ENCODE data around the gene TUSC7.

The TUSC7 gene

DNA sequence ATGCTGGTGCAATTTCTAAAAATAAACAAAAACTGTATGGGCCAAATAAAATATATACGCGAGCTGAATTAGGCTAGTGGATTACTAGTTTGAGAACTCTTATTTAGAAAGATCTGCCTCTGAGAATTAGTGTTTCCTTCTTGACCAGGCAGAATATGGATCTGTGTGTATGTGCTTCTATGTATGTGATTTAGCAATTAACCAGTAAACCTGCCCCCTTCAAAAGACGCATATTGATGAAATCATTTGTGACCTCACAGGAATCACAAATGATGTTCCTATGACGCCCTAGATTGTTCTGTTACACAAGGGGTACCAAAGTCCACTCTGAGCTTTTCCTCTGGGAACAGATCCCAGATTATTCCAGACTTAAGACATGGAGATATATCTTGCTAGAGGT lies at the start of gene TUSC7:
Gene TUSC7, plus strand, starts transcription at position 301 of the 400 bp plus-strand sequence.
- no peak within 1 kb of the TSS for H3K27ac ChIP-seq (ENCODE audit: low read length)
- H3K9me3 ChIP-seq (ENCODE audit: insufficient read depth, low read length, severe bottlenecking) = no peaks in the 10 kb centered on the region
- H4K20me1 ChIP-seq (ENCODE audit: insufficient read depth, low read length) = no peaks in the 10 kb centered on the region
- no peak within 1 kb of the TSS for H3K4me3 ChIP-seq (ENCODE audit: low read depth in 1 of 2, low read length in 2 of 2)
- no peak for TF ChIP-seq EZH2 (IDR thresholded peaks at IDR 0.05; ENCODE audit: borderline replicate concordance, low read depth, low read length, severe bottlenecking)
- TF ChIP-seq, protein P1, sequence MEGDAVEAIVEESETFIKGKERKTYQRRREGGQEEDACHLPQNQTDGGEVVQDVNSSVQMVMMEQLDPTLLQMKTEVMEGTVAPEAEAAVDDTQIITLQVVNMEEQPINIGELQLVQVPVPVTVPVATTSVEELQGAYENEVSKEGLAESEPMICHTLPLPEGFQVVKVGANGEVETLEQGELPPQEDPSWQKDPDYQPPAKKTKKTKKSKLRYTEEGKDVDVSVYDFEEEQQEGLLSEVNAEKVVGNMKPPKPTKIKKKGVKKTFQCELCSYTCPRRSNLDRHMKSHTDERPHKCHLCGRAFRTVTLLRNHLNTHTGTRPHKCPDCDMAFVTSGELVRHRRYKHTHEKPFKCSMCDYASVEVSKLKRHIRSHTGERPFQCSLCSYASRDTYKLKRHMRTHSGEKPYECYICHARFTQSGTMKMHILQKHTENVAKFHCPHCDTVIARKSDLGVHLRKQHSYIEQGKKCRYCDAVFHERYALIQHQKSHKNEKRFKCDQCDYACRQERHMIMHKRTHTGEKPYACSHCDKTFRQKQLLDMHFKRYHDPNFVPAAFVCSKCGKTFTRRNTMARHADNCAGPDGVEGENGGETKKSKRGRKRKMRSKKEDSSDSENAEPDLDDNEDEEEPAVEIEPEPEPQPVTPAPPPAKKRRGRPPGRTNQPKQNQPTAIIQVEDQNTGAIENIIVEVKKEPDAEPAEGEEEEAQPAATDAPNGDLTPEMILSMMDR (IDR thresholded peaks at IDR 0.05; ENCODE audit: borderline replicate concordance, extremely low read depth, low read length, poor library complexity, severe bottlenecking) = no peak
- no peaks in the 10 kb centered on the region for H3K27me3 ChIP-seq (ENCODE audit: insufficient read depth, low read length, poor library complexity)
- no peak within 1 kb of the TSS for H2AFZ ChIP-seq (ENCODE audit: low read depth, low read length)
- no peak within 1 kb of the TSS for H3K4me2 ChIP-seq (ENCODE audit: insufficient read depth, low read length)
- H3K79me2 ChIP-seq (ENCODE audit: insufficient read depth, low read length) = no peaks in the 10 kb centered on the region
- no peak within 1 kb of the TSS for H3K9ac ChIP-seq (ENCODE audit: low read depth, low read length)
- H3K4me1 ChIP-seq (ENCODE audit: insufficient read depth, low read length) = no peaks in the 10 kb centered on the region
- DNase-seq = no peak
- no peaks in the 10 kb centered on the region for H3K36me3 ChIP-seq (ENCODE audit: insufficient read depth, low read length)
- ATAC-seq (ENCODE audit: insufficient read depth, low read depth) = no peak

DNA sequence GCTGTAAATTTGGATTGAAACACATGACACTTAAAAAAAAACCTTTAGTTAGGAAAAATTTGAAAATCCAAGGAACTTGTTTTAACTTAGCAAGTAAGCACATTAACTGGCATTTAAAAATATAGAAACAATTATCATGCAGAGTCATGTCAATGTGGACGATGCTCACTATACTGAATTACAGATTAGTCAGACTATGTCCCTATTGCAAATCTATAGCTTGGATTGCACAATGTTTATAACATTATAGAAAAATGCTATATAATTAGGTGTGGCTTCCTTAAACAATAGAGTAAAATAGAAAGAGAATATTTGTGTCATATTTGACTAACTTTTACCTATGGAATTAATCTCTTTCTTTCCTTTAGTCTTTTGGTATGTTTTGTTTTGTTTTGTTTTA lies 48.4 kb upstream of the TUSC7 start:
- DNase-seq (no peak), ATAC-seq (ENCODE audit: insufficient read depth, low read depth) (no peak)
- H3K9me3 ChIP-seq (ENCODE audit: insufficient read depth, low read length, severe bottlenecking) = no peaks in the 10 kb centered on the region
- no peak overlapping the region for H2AFZ ChIP-seq (ENCODE audit: low read depth, low read length)
- H3K9ac ChIP-seq (ENCODE audit: low read depth, low read length) = no peak overlapping the region
- no peaks in the 10 kb centered on the region for H4K20me1 ChIP-seq (ENCODE audit: insufficient read depth, low read length)
- H3K4me3 ChIP-seq (ENCODE audit: low read depth in 1 of 2, low read length in 2 of 2) = no peak overlapping the region
- no peaks in the 10 kb centered on the region for H3K79me2 ChIP-seq (ENCODE audit: insufficient read depth, low read length)
- no peaks in the 10 kb centered on the region for H3K27me3 ChIP-seq (ENCODE audit: insufficient read depth, low read length, poor library complexity)
- no peak overlapping the region for H3K4me2 ChIP-seq (ENCODE audit: insufficient read depth, low read length)
- no peaks in the 10 kb centered on the region for H3K36me3 ChIP-seq (ENCODE audit: insufficient read depth, low read length)
- TF ChIP-seq EZH2 (IDR thresholded peaks at IDR 0.05; ENCODE audit: borderline replicate concordance, low read depth, low read length, severe bottlenecking) = no peak
- TF ChIP-seq, protein P1 (IDR thresholded peaks at IDR 0.05; ENCODE audit: borderline replicate concordance, extremely low read depth, low read length, poor library complexity, severe bottlenecking) = no peak
- no peak overlapping the region for H3K27ac ChIP-seq (ENCODE audit: low read length)
- no peaks in the 10 kb centered on the region for H3K4me1 ChIP-seq (ENCODE audit: insufficient read depth, low read length)

DNA sequence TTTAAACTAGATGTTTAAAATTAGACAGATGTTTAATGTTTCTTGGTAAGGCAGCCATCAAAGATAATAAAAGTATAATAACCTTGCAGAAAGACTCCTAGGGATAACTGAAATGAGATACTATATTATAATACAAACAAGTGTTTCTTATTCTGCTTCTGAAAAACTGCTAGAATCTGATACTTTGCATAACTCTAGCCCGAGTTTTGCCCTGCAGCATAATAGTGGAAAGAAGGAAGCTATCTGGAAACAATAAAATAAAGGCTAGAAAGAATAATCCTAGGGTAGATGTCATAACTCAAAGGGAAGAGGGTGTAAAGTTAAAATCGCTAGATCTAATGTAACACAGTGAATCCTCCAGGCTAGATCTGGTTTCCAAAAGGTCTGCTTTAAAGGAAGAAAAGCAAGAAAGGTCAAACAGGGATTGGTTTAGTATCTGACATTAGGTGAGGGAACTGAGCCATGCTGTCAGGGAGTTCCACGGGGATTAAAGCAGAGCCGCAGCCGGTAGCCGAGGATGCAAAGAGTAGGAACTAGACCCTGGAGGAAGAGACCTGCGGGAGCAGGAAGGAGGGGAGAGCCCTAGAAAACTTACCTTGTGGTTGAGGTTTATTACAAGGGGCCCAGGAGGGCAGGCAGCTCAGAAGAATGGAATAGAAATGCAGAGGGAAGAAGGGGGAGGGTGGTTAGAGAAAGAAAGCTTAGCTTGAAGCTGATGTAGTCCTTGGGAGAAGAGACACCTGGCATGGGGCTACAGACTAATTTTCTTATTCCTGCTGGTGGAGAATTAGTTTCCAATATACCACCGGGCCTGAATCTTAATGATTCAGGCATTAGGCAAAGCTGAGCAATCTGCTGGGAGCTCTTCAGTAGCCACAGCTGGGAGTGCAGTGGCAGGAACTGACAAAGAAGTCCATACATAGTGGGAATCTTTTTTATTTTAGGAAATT lies 46.1 kb upstream of the TUSC7 start:
- Histone ChIP-seq H3K9me3 (ENCODE audit: insufficient read depth, low read length, severe bottlenecking) (no peaks in the 10 kb centered on the region), H3K4me1 (ENCODE audit: insufficient read depth, low read length) (no peaks in the 10 kb centered on the region), H3K4me3 (ENCODE audit: low read depth in 1 of 2, low read length in 2 of 2) (no peak overlapping the region), H3K79me2 (ENCODE audit: insufficient read depth, low read length) (no peaks in the 10 kb centered on the region), H4K20me1 (ENCODE audit: insufficient read depth, low read length) (no peaks in the 10 kb centered on the region), H3K27ac (ENCODE audit: low read length) (no peak overlapping the region), H3K9ac (ENCODE audit: low read depth, low read length) (no peak overlapping the region), H2AFZ (ENCODE audit: low read depth, low read length) (no peak overlapping the region), H3K36me3 (ENCODE audit: insufficient read depth, low read length) (no peaks in the 10 kb centered on the region), H3K27me3 (ENCODE audit: insufficient read depth, low read length, poor library complexity) (no peaks in the 10 kb centered on the region), H3K4me2 (ENCODE audit: insufficient read depth, low read length) (no peak overlapping the region)
- no peak for ATAC-seq (ENCODE audit: insufficient read depth, low read depth)
- no peak for TF ChIP-seq EZH2 (IDR thresholded peaks at IDR 0.05; ENCODE audit: borderline replicate concordance, low read depth, low read length, severe bottlenecking)
- TF ChIP-seq, protein P1 (IDR thresholded peaks at IDR 0.05; ENCODE audit: borderline replicate concordance, extremely low read depth, low read length, poor library complexity, severe bottlenecking) = no peak
- DNase-seq = no peak
